GM19463 (cell line): ENCODE measurements around the gene IP6K3.

Source experiments
- ATAC-seq: cut with Tn5 transposase; IDR thresholded peaks from one replicate; pipeline ENCODE4 v1.9.1; 2021; ENCODE audit warnings: mild to moderate bottlenecking, moderate library complexity; ENCODE audit not compliant: unreplicated experiment

IP6K3 gene

GRCh38 chr6:33761922-33762629 is 15.4 kb upstream of the IP6K3 start:
- ATAC-seq: no peak

- ATAC-seq: no peak
These were observed 14.8 kb upstream of the IP6K3 start for GRCh38 chr6:33761581-33761921.

- no peak for ATAC-seq
These were observed 13.4 kb upstream of the IP6K3 start for GRCh38 chr6:33759887-33760629.

GRCh38 chr6:33758815-33759216 is 12.1 kb upstream of the IP6K3 start:
- no peak for ATAC-seq

- no peak for ATAC-seq
These were observed 11.2 kb upstream of the IP6K3 start for GRCh38 chr6:33757906-33758305.

- ATAC-seq: no peak
These were observed 10.4 kb upstream of the IP6K3 start for GRCh38 chr6:33757113-33757512.

- no peak for ATAC-seq
These were observed 9.7 kb upstream of the IP6K3 start for GRCh38 chr6:33756211-33756954.

GRCh38 chr6:33755070-33755869 is 8.6 kb upstream of the IP6K3 start:
- no peak for ATAC-seq

- ATAC-seq: no peak
These were observed 7.5 kb upstream of the IP6K3 start for GRCh38 chr6:33754222-33754621.

GRCh38 chr6:33752646-33753015 is 5.9 kb upstream of the IP6K3 start:
- ATAC-seq: no peak

- no peak for ATAC-seq
These were observed 5.3 kb upstream of the IP6K3 start for GRCh38 chr6:33751771-33752645.

GRCh38 chr6:33750244-33750991 is 3.7 kb upstream of the IP6K3 start:
- no peak for ATAC-seq

- ATAC-seq: no peak
These were observed 2.7 kb upstream of the IP6K3 start for GRCh38 chr6:33749401-33749800.

- no peak for ATAC-seq
These were observed 2.1 kb upstream of the IP6K3 start for GRCh38 chr6:33748841-33749240.

GRCh38 chr6:33747823-33748222 is 1.1 kb upstream of the IP6K3 start:
- no peak for ATAC-seq

- no peak for ATAC-seq
These were observed 587 bp downstream of the IP6K3 start for GRCh38 chr6:33746036-33746600.

- ATAC-seq: no peak
These were observed 1.2 kb downstream of the IP6K3 start for GRCh38 chr6:33745548-33745947.

GRCh38 chr6:33744895-33745546 is 1.7 kb downstream of the IP6K3 start:
- no peak for ATAC-seq
